Activated CD4-positive, alpha-beta T cell treated with anti-CD3 and anti-CD28 coated beads for 36 hours (primary cell): Measurements from ENCODE around the gene TUBGCP6. TPM values are rescaled to one million over a fixed set of nuclear protein-coding genes. Genes with fewer than 3 reads are reported as not detected.

Source experiments
- ATAC-seq: fragments of 200-7000 bp; cut with Tn5 transposase; one replicate; pipeline ENCODE4 v1.10.0; 2021; ENCODE audit warnings: mild to moderate bottlenecking, moderate library complexity
- CTCF ChIA-PET: fragments of 350-600 bp; sonication (Branson Sonifier 250); formaldehyde crosslinking; loops from one replicate; lab custom pipeline; 2021; ENCODE audit warnings: antibody characterized with exemption; lab: Charles Lee
- POLR2A ChIA-PET: fragments of 350-600 bp; sonication (Branson Sonifier 250); formaldehyde crosslinking; loops from one replicate; lab custom pipeline; 2021; ENCODE audit warnings: antibody characterized with exemption, inconsistent platforms; lab: Charles Lee
- DNase-seq: peaks from one replicate; pipeline ENCODE4 v3.0.0-alpha.2; 2020
- H3K27ac Mint-ChIP-seq: one replicate; pipeline ENCODE4 v1.8.0; 2021; ENCODE audit warnings: mixed read lengths
- H3K27me3 Mint-ChIP-seq: one replicate; pipeline ENCODE4 v1.8.0; 2021; ENCODE audit warnings: mixed read lengths
- H3K36me3 Mint-ChIP-seq: one replicate; pipeline ENCODE4 v1.8.0; 2021; ENCODE audit warnings: low read depth, mixed read lengths
- H3K4me1 Mint-ChIP-seq: one replicate; pipeline ENCODE4 v1.8.0; 2021; ENCODE audit warnings: mixed read lengths
- H3K4me3 Mint-ChIP-seq: one replicate; pipeline ENCODE4 v1.8.0; 2021; ENCODE audit warnings: mild to moderate bottlenecking, moderate library complexity, mixed read lengths
- H3K9me3 Mint-ChIP-seq: one replicate; pipeline ENCODE4 v1.8.0; 2021; ENCODE audit warnings: low read depth, mixed read lengths
- intact Hi-C, 2 experiments: fragments of 100-400 bp; cut with DNase I in 1 of 2; cut with micrococcal nuclease in 1 of 2; formaldehyde crosslinking; loops; one replicate each; pipeline versions ENCODE4 v1.14.2 to v1.15.1; 2022 to 2024; cut with DNase I, micrococcal nuclease
- total RNA-seq, 2 experiments: library from RNA; stranded (reverse); gene quantifications; one replicate each; pipeline ENCODE4 v1.2.3, GENCODE V29; 2021

The TUBGCP6 gene
- total RNA-seq, 2 experiments from 2014 or later, result 42.2 to 49.2 TPM

DNA sequence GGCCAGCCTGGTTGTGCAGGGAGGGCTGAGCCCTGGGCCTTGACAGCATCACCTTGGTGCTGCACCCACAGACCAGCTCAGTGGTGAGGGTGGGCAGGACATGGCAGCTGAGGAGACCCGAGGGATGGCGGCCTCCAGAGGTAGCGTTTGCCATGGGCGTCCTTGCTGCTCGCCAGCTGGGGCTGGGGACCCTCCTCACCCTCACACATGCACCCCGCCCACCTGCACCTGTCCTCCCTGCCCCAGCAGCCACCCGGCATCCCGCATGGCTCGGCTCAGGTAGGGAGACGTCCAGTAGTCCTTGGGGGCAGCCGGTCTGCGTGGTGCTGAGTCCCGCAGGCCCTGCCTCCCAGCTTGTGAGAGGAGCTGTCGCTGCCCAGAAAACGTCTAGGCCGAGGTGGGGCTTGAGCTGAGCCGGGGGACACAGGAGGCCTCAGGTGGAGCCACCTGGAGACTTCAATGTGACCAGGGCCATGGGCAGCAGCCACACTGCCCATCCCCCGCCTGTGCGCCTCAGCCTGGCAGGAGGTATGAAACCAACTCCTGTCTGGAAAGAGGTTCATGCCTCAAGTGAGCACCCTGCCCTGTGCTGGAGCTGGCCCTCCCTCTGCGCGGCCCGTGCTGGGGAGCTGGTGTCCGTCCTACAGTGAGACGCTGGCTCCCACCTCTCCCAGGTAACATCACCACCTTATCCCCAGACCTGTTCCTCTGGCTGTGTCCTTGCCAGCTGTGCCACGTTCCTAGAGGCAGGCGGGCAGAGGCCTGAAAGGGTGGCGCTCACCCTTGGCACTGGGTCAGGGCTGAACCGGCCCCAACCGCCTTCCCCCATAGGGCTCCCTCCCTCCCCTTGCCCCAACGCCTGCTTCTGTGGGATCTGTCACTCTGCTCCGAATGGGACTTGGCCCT, 62.4 kb downstream of the TUBGCP6 start:
- Mint-ChIP-seq H3K27ac (no peak overlapping the region), H3K36me3 (peaks cover 3% of the 10 kb centered on the region), H3K4me1 (peaks cover 9% of the 10 kb centered on the region), H3K9me3 (no peaks in the 10 kb centered on the region), H3K27me3 (peaks cover 2% of the 10 kb centered on the region), H3K4me3 (no peak overlapping the region)
- DNase-seq (no peak), ATAC-seq (no peak)
- CTCF ChIA-PET, result no interaction called here
- intact Hi-C loops, result no loop called here
- POLR2A ChIA-PET, result no interaction called here

DNA sequence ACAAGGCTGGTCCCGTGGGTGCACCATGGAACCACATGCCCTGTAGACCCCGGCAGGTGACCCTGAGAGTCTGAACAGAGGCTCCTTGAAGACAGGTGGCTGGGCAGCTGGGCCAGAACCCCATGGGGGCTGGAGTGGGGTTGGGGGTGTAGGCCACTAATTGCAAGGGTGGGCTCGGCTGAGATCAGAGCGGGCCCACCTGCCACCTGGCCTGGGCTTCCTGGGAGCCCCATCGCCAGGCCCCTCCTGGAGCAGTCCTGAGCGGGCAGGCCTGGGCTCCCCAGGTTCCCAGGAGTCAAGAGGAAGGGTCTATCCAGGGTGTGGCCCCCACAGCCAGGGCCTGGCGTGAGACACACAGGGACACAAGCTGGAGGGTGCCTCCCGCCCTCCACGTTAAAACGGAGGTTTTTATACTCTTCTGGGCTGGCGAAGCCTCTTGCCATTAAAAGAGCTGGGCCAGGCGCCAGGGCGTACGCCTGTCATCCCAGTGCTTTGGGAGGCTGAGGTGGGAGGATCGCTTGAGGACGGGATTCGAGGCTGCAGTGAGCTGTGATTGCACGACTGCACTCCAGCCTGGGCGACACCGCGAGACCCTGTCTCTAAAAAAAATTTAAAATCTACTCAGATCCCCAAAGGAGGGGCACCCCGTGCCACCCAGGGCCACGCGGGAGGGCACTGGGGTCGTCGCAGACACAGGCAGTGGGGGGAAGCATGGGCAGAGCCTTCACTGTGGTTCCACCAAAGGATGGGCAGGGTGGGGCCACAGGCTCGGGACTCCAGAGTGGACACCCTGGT, 63.9 kb downstream of the TUBGCP6 start:
- H3K27ac Mint-ChIP-seq, result no peak overlapping the region

DNA sequence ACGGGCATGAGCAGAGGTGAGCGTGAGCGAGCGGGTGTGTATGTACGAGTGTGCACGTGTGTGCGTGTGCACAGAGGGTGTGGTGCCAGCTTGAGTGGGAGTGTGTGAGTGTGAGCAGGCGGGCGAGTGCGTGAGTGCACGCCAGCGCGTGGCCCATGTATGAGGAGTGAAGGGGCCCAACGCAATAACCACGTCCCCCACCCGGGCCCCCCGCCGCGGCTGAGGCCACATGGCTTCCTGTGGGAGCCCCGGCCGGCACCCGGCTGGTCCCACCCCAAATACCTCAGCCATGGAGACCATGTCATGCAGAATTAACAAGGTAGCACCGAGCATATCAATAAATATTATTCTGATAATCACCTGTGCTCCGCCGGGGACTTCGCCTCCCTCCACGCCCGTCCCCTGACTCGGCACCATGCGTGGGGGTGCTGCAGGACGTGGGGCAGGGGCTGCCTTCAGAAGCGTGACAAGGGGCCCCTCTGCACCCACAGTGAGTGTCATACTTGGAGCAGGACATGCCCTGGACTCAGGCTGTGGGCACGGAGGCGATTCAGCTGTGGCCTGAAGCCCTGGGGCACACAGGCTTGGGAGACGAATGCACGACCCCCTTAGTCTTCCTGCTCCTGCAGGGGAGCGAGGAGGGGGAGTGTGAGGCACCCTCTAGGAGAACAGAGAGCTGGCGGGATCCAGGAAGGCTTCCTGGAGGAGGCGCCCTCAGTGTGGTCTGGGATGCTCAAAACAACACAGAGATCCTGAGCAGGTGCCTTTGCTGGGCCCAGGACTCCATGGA, 64.7 kb downstream of the TUBGCP6 start:
- H3K27ac Mint-ChIP-seq, result no peak overlapping the region
- CTCF ChIA-PET, result no interaction called here
- peaks cover 2% of the 10 kb centered on the region for H3K4me1 Mint-ChIP-seq
- POLR2A ChIA-PET, result interaction anchor here (0.5 kb wide), 1 partner anchor 290 kb away, joined by 3 read pairs; no protein-coding TSS in a partner anchor
- no peak overlapping the region for H3K4me3 Mint-ChIP-seq
- H3K36me3 Mint-ChIP-seq, result no peaks in the 10 kb centered on the region
- no peaks in the 10 kb centered on the region for H3K9me3 Mint-ChIP-seq
- peaks cover 4% of the 10 kb centered on the region for H3K27me3 Mint-ChIP-seq
- no peak for DNase-seq
- no peak for ATAC-seq
- intact Hi-C loops, result no loop called here

More for the DNA sequence above, 63.9 kb downstream of the TUBGCP6 start:
- H3K4me1 Mint-ChIP-seq, result peaks cover 2% of the 10 kb centered on the region
- DNase-seq, result no peak
- no peaks in the 10 kb centered on the region for H3K36me3 Mint-ChIP-seq
- peaks cover 4% of the 10 kb centered on the region for H3K27me3 Mint-ChIP-seq
- CTCF ChIA-PET, result no interaction called here
- intact Hi-C loops, result no loop called here
- no peak overlapping the region for H3K4me3 Mint-ChIP-seq
- ATAC-seq, result no peak
- H3K9me3 Mint-ChIP-seq, result no peaks in the 10 kb centered on the region
- POLR2A ChIA-PET, result no interaction called here

DNA sequence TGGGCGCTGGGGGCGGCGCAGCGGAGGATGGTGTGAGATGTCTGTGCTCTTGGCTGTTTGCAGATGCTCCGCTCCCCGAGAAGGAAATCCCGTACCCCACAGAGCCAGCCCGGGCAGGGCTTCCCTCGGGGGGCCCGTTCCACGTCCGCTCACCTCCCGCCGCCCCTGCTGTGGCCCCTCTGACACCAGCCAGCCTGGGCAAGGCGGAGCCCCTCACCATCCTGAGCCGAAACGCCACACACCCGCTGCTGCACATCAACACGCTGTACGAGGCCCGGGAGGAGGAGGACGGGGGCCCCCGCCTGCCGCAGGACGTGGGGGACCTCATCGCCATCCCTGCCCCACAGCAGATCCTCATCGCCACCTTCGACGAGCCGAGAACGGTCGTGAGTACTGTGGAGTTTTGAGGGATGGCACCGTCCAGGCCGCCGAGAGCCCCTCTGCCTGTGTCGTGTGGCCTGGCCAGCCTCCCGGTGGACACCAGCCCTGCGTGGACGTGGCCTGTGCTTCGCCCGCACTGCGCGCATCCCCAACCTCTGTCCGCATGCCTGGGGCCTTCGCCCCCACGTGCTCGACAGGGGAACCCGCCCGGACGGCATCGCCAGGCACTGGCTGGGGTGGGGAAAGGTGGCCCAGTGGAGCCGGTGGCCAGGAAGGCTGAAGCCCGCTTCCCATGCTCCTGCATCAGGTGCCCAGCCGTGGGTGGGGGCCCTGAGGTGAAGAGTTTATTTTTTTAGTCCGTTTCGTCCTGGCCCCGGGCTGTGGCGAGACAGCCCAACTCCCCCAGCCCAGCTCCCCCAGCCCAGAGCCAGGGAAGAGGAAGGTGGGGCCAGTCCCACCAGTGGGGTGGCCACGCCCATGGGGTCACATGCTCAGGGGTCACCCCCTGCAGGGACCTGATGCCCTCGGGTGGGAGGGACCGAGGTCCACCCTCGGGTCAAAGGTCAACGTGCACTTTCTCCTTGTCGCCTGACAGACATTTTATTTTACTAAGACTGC, 65.7 kb downstream of the TUBGCP6 start:
- CTCF ChIA-PET, result no interaction called here
- no peaks in the 10 kb centered on the region for H3K36me3 Mint-ChIP-seq
- no peaks in the 10 kb centered on the region for H3K9me3 Mint-ChIP-seq
- intact Hi-C loops, result no loop called here
- POLR2A ChIA-PET, result no interaction called here
- DNase-seq (no peak), ATAC-seq (no peak)
- H3K27ac Mint-ChIP-seq, result no peak overlapping the region
- H3K4me1 Mint-ChIP-seq, result no peaks in the 10 kb centered on the region
- peaks cover 4% of the 10 kb centered on the region for H3K27me3 Mint-ChIP-seq
- no peak overlapping the region for H3K4me3 Mint-ChIP-seq

DNA sequence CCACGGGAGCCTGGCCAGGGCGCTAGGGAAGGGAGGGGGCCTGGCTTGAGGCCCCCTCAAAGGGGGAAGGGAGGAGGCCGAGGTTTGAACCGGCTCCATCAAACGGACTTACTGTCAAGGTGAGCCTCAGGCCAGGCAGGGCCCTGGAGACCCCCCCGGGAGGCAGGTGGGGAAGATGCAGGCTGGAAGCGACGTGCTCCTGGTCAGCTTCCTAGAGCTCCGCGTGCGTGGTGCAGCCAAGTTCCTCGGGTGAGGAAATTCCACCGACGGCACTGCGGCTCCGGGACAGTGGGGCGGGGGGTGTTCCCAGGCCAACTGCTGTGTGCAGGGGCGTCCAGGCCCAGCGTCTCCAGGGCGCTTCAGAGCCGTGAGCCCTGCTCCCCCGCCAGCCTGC, 66.4 kb downstream of the TUBGCP6 start:
- H3K27me3 Mint-ChIP-seq, result peaks cover 4% of the 10 kb centered on the region
- H3K9me3 Mint-ChIP-seq, result no peaks in the 10 kb centered on the region
- no peak overlapping the region for H3K4me3 Mint-ChIP-seq
- intact Hi-C loops, result no loop called here
- ATAC-seq (no peak), DNase-seq (no peak)
- no peaks in the 10 kb centered on the region for H3K4me1 Mint-ChIP-seq
- H3K36me3 Mint-ChIP-seq, result no peaks in the 10 kb centered on the region
- POLR2A ChIA-PET, result no interaction called here
- CTCF ChIA-PET, result no interaction called here
- H3K27ac Mint-ChIP-seq, result no peak overlapping the region

DNA sequence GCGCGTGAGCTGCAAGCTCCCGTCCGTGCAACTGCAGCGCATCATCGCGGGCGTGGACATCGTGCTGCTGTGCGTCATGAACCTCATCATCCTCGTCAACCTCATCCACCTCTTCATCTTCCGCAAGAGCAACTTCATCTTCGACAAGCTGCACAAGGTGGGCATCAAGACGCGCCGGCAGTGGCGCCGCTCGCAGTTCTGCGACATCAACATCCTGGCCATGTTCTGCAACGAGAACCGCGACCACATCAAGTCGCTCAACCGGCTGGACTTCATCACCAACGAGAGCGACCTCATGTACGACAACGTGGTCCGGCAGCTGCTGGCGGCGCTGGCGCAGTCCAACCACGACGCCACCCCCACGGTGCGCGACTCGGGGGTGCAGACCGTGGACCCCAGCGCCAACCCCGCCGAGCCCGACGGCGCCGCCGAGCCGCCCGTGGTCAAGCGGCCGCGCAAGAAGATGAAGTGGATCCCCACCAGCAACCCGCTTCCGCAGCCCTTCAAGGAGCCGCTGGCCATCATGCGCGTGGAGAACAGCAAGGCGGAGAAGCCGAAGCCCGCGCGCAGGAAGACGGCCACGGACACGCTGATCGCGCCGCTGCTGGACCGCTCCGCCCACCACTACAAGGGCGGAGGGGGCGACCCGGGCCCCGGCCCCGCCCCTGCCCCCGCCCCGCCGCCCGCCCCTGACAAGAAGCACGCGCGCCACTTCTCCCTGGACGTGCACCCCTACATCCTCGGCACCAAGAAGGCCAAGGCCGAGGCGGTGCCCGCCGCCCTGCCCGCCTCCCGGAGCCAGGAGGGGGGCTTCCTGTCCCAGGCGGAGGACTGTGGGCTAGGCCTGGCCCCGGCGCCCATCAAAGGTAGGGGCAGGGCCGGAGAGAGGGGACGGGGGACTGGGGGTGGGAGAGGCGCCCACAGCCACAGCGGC, 67.0 kb downstream of the TUBGCP6 start:
- CTCF ChIA-PET, result no interaction called here
- Mint-ChIP-seq H3K4me3 (no peak overlapping the region), H3K9me3 (no peaks in the 10 kb centered on the region), H3K4me1 (no peaks in the 10 kb centered on the region), H3K27ac (no peak overlapping the region), H3K27me3 (peaks cover 4% of the 10 kb centered on the region), H3K36me3 (no peaks in the 10 kb centered on the region)
- ATAC-seq (no peak), DNase-seq (no peak)
- intact Hi-C loops, result no loop called here
- POLR2A ChIA-PET, result no interaction called here

DNA sequence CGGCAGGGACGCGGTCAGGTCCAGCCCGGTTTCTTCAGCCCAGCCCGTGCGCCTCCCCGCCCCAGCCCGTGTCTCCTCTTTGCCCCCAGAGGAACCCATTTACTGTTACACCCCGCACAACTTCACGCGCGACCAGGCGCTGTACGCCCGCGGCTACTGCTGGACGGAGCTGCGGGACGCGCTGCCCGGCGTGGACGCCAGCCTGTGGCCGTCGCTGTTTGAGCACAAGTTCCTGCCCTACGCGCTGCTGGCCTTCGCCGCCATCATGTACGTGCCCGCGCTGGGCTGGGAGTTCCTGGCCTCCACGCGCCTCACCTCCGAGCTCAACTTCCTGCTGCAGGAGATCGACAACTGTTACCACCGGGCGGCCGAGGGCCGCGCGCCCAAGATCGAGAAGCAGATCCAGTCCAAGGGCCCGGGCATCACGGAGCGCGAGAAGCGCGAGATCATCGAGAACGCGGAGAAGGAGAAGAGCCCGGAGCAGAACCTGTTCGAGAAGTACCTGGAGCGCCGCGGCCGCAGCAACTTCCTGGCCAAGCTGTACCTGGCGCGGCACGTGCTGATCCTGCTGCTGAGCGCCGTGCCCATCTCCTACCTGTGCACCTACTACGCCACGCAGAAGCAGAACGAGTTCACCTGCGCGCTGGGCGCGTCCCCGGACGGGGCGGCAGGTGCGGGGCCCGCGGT, 67.8 kb downstream of the TUBGCP6 start:
- H3K27ac Mint-ChIP-seq, result no peak overlapping the region
- ChIA-PET CTCF (no interaction called here), POLR2A (no interaction called here)
- peak; percentile 5 for DNase-seq
- no peak for ATAC-seq
- no peaks in the 10 kb centered on the region for H3K36me3 Mint-ChIP-seq
- H3K4me3 Mint-ChIP-seq, result no peak overlapping the region
- intact Hi-C loops, result no loop called here
- no peaks in the 10 kb centered on the region for H3K4me1 Mint-ChIP-seq
- peaks cover 9% of the 10 kb centered on the region for H3K27me3 Mint-ChIP-seq
- no peaks in the 10 kb centered on the region for H3K9me3 Mint-ChIP-seq

DNA sequence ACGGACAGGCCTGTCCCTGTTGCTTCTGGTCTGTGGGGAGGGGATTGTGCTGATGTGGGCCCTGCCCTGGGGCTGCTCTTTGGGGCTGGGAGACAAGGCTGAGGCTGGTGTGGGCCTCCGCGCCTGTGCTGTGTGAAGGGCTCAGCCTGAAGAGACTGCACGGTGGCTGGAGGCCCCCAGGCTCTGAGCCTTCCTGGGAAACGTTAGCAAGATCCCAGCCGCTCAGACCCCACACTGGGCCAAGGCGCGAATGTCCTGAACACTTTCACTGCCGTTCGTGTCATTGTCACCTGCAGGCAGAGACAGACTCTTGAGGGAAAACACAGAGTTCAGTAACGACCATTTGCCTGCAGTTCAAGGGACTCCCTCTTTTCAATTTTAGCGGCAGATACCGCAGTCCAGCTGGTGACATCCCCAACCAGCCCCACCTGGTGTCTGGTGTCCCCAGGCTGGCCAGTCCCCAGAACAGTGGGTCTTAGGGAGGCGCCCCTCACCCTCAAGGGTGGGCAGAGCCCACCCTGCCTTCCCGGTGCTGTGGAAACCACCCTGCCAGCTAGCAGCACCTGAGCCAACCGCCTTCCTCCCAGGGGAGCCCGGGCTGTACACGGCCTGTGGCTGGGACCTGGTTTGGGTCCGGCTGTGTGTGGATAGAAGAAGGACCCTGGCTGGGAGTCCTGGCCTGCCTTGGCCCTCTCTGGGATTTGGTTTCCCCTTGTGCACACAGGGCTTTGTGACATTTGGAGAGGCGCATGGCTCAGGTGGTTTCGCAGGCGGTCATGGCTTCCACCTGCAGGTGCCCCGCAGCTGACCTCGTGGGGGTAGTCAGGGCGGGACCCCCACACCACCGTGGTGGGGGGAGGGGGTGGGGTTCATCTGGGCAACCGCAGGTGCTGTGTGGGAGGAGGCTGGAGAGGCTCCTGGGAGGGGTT, 68.6 kb downstream of the TUBGCP6 start:
- CTCF ChIA-PET, result no interaction called here

DNA sequence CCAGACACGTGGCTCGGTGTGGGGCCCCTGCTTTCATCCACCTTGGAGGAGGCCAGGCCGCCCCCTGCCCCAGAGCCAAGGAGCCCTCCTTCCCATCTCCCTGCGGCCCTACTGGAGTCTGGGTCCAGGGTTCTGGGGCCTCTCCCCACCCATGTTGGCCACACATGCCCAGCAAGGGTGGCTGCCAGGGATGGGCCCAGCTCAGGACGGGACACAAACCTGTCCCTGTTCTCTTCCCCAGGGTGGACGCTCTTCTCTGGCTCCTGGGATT, 69.7 kb downstream of the TUBGCP6 start:
- H3K27ac Mint-ChIP-seq, result no peak overlapping the region
- no peak overlapping the region for H3K4me3 Mint-ChIP-seq
- H3K27me3 Mint-ChIP-seq, result peaks cover 17% of the 10 kb centered on the region
- POLR2A ChIA-PET, result no interaction called here
- DNase-seq, result no peak
- no peak for ATAC-seq
- intact Hi-C loops, result no loop called here
- no peaks in the 10 kb centered on the region for H3K36me3 Mint-ChIP-seq
- H3K9me3 Mint-ChIP-seq, result no peaks in the 10 kb centered on the region
- CTCF ChIA-PET, result interaction anchor here (0.6 kb wide), 1 partner anchor 46 kb away, joined by 4 read pairs; no protein-coding TSS in a partner anchor
- no peaks in the 10 kb centered on the region for H3K4me1 Mint-ChIP-seq

More for the DNA sequence above, 68.6 kb downstream of the TUBGCP6 start:
- POLR2A ChIA-PET, result no interaction called here
- no peak overlapping the region for H3K4me3 Mint-ChIP-seq
- intact Hi-C loops, result no loop called here
- H3K27ac Mint-ChIP-seq, result no peak overlapping the region
- H3K36me3 Mint-ChIP-seq, result no peaks in the 10 kb centered on the region
- H3K4me1 Mint-ChIP-seq, result no peaks in the 10 kb centered on the region
- DNase-seq (peak; percentile 7), ATAC-seq (no peak)
- peaks cover 14% of the 10 kb centered on the region for H3K27me3 Mint-ChIP-seq
- H3K9me3 Mint-ChIP-seq, result no peaks in the 10 kb centered on the region
